NB4 (cell line): ENCODE data around the gene MSMO1.

Experiments
- CTCF ChIP-seq: IDR thresholded peaks from one replicate; pipeline ENCODE4 v1.5.1; 2012; ENCODE audit warnings: low read depth, low read length
- MYC ChIP-seq: IDR thresholded peaks from 2 replicates; pipeline ENCODE4 v1.6.1; 2011; ENCODE audit warnings: low read depth, low read length

DNA sequence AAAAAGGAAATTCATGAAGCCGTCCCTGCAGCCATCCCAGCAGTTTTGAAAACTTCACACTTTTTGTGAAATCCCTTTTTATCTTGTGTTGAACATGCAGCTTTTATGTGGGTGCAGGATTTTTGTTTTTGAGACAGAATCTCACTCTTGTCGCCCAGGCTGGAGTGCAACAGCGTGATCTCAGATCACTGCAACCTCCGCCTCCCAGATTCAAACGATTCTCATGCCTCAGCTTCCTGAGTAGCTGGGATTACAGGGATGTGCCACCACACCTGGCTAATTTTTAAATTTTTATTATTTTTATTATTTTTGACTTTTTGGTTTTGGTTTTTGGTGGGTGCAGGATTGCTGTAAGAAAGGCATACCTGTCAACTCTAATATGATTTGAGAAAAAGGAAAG lies 8.0 kb upstream of the MSMO1 start:
- TF ChIP-seq CTCF, result no peak
- TF ChIP-seq MYC, result no peak
